ENCODE data around the gene CLIC4. TPM values are rescaled to one million over a fixed set of nuclear protein-coding genes. Genes with fewer than 3 reads are reported as not detected.

CLIC4 gene
- total and polyA plus RNA-seq, 2 of the 8 experiments (the other 6 are each of a cell fraction or from before 2014, with no cell fraction given), result 77.5 to 293 TPM

GRCh38 chr1:24705260-24706073, 39.8 kb upstream of the CLIC4 start (continued):
- no peak for TF ChIP-seq SUZ12 (IDR thresholded peaks at IDR 0.05; ENCODE audit: low read length)
- 0 out of 2 replicates have a peak, but pooled peaks have one; percentile 28 for TF ChIP-seq SP4 (IDR thresholded peaks at IDR 0.05; ENCODE audit: low read length)
- no peak for TF ChIP-seq KDM4A (IDR thresholded peaks at IDR 0.05; ENCODE audit: low read depth, low read length, severe bottlenecking)
- no peak for TF ChIP-seq RXRA (IDR thresholded peaks at IDR 0.05; ENCODE audit: insufficient read depth, low read depth, low read length)
- peak; percentile 66 for TF ChIP-seq CHD2 (IDR thresholded peaks at IDR 0.05; ENCODE audit: low read length)
- 0 out of 2 replicates have a peak, but pooled peaks have one; percentile 61 for TF ChIP-seq BACH1 (IDR thresholded peaks at IDR 0.05; ENCODE audit: low read length)
- no peak for TF ChIP-seq ATF2 (IDR thresholded peaks at IDR 0.05; ENCODE audit: low read length)
- TF ChIP-seq GTF2F1 (IDR thresholded peaks at IDR 0.05; ENCODE audit: borderline replicate concordance, low read depth, low read length), result no peak
- no peak for TF ChIP-seq EP300 (IDR thresholded peaks at IDR 0.05; ENCODE audit: borderline replicate concordance in 1 of 2, low read depth in 2 of 2, low read length in 2 of 2)
- TF ChIP-seq RAD21 (IDR thresholded peaks at IDR 0.05 in 1 of 2, conservative IDR thresholded peaks at IDR 0.05 in 1 of 2; ENCODE audit: low read depth in 2 of 2, low read length in 2 of 2), result no peak
- no peak for TF ChIP-seq JUND (IDR thresholded peaks at IDR 0.05; ENCODE audit: low read length)
- no peak for TF ChIP-seq BCL11A (IDR thresholded peaks at IDR 0.05; ENCODE audit: low read depth in 2 of 2, low read length in 2 of 2)
- peak; percentile 66 for TF ChIP-seq KDM1A (IDR thresholded peaks at IDR 0.05; ENCODE audit: borderline replicate concordance, low read length)
- no peak for TF ChIP-seq NRF1 (IDR thresholded peaks at IDR 0.05; ENCODE audit: low read depth, low read length)
- TF ChIP-seq FOSL1 (IDR thresholded peaks at IDR 0.05; ENCODE audit: insufficient read depth, low read depth, low read length), result no peak
- peak; percentile 61 for TF ChIP-seq TAF1 (IDR thresholded peaks at IDR 0.05; ENCODE audit: low read depth, low read length)
- TF ChIP-seq MAFK (IDR thresholded peaks at IDR 0.05; ENCODE audit: low read depth, low read length), result no peak
